Neural cell (in vitro differentiated cells): ENCODE data around the gene IL22. TPM values are rescaled to one million over a fixed set of nuclear protein-coding genes. Genes with fewer than 3 reads are reported as not detected.

ENCODE experiments used
- H2AFZ ChIP-seq: fragments of 200-600, 300-800 bp; sonication (generic), shearing (Covaris generic); 2 replicates; pipeline ENCODE4 v1.6.0; 2014; ENCODE audit warnings: low read depth, mild to moderate bottlenecking, antibody characterized with exemption, low read length, moderate library complexity
- H3F3A ChIP-seq: fragments of 200-600 bp; shearing (Covaris generic); 2 replicates; pipeline ENCODE4 v1.6.1; 2016; ENCODE audit warnings: mild to moderate bottlenecking, moderate library complexity, mixed read lengths, antibody characterized with exemption, low read length; ENCODE audit not compliant: insufficient read depth, poor library complexity, severe bottlenecking
- H3K27ac ChIP-seq: fragments of 200-600, 300-800 bp; sonication (generic), shearing (Covaris generic); 2 replicates; pipeline ENCODE4 v1.5.1; 2014; ENCODE audit warnings: mild to moderate bottlenecking, low read length, moderate library complexity
- H3K27me3 ChIP-seq: fragments of 300-800, 200-600 bp; sonication (generic), shearing (Covaris generic); 2 replicates; pipeline ENCODE4 v1.6.0; 2014; ENCODE audit warnings: mild to moderate bottlenecking, low read depth, low read length, moderate library complexity; ENCODE audit not compliant: insufficient read depth
- H3K36me3 ChIP-seq: fragments of 300-800, 200-600 bp; sonication (generic), shearing (Covaris generic); 2 replicates; pipeline ENCODE4 v1.5.1; 2014; ENCODE audit warnings: mild to moderate bottlenecking, antibody characterized with exemption, low read length, moderate library complexity; ENCODE audit not compliant: insufficient read depth
- H3K4me2 ChIP-seq: fragments of 300-800, 200-600 bp; sonication (generic), shearing (Covaris generic); 2 replicates; pipeline ENCODE4 v1.6.0; 2014; ENCODE audit warnings: mild to moderate bottlenecking, low read length
- H3K4me3 ChIP-seq: fragments of 300-800, 200-600 bp; sonication (generic), shearing (Covaris generic); 2 replicates; pipeline ENCODE4 v1.5.1; 2014; ENCODE audit warnings: mild to moderate bottlenecking, low read length, moderate library complexity
- H3K79me2 ChIP-seq: fragments of 200-600 bp; shearing (Covaris generic); replicated peaks from 2 replicates; pipeline ENCODE4 v1.6.0; 2014; ENCODE audit warnings: mild to moderate bottlenecking, low read length, moderate library complexity; ENCODE audit not compliant: insufficient read depth
- H3K9ac ChIP-seq: fragments of 300-800, 200-600 bp; sonication (generic), shearing (Covaris generic); 2 replicates; pipeline ENCODE4 v1.6.1; 2016; ENCODE audit warnings: mild to moderate bottlenecking, low read length, mixed read lengths
- H3K9me2 ChIP-seq: fragments of 200-600 bp; shearing (Covaris generic); 2 replicates; pipeline ENCODE4 v1.6.1; 2016; ENCODE audit warnings: mild to moderate bottlenecking, low read length, mixed read lengths; ENCODE audit not compliant: insufficient read depth
- H3K9me3 ChIP-seq: fragments of 200-600, 300-800 bp; sonication (generic), shearing (Covaris generic); 2 replicates; pipeline ENCODE4 v1.6.1; 2016; ENCODE audit warnings: mild to moderate bottlenecking, mixed run types, low read length, moderate library complexity, mixed read lengths
- H4K20me1 ChIP-seq: fragments of 200-600 bp; shearing (Covaris generic); 2 replicates; pipeline ENCODE4 v1.6.1; 2016; ENCODE audit warnings: mild to moderate bottlenecking, mixed run types; ENCODE audit not compliant: insufficient read depth
- CTCF ChIP-seq: fragments of 450-650 bp; IDR thresholded peaks from 2 replicates; pipeline ENCODE4 v1.5.1; 2014; ENCODE audit warnings: antibody characterized with exemption, mild to moderate bottlenecking, moderate library complexity; ENCODE audit not compliant: poor library complexity, severe bottlenecking
- EP300 ChIP-seq: fragments of 450-650 bp; conservative IDR thresholded peaks from 2 replicates; pipeline ENCODE4 v1.6.1; 2014; ENCODE audit warnings: antibody characterized with exemption, mild to moderate bottlenecking, moderate library complexity; ENCODE audit not compliant: poor library complexity, severe bottlenecking
- EZH2 ChIP-seq: fragments of 200-600, 300-800 bp; shearing (Covaris generic), sonication (generic); IDR thresholded peaks from 2 replicates; pipeline ENCODE4 v1.6.1; 2014; ENCODE audit warnings: antibody characterized with exemption, low read length, borderline replicate concordance, mild to moderate bottlenecking; ENCODE audit not compliant: insufficient read depth, poor library complexity, severe bottlenecking
- MXI1 ChIP-seq: fragments of 450-650 bp; conservative IDR thresholded peaks from 2 replicates; pipeline ENCODE4 v1.6.1; 2014; ENCODE audit warnings: antibody characterized with exemption, mild to moderate bottlenecking; ENCODE audit not compliant: poor library complexity, severe bottlenecking
- POLR2AphosphoS5 ChIP-seq: IDR thresholded peaks from 2 replicates; pipeline ENCODE4 v1.6.1; 2012
- RAD21 ChIP-seq: fragments of 450-650 bp; conservative IDR thresholded peaks from 2 replicates; pipeline ENCODE4 v1.6.1; 2014; ENCODE audit warnings: antibody characterized with exemption, mild to moderate bottlenecking, moderate library complexity
- SMC3 ChIP-seq: fragments of 450-650 bp; conservative IDR thresholded peaks from 2 replicates; pipeline ENCODE4 v1.6.1; 2014; ENCODE audit warnings: antibody characterized with exemption, mild to moderate bottlenecking, moderate library complexity; ENCODE audit not compliant: poor library complexity
- TAF1 ChIP-seq: IDR thresholded peaks from 2 replicates; pipeline ENCODE4 v1.6.1; 2012; ENCODE audit warnings: low read depth
- polyA plus RNA-seq: library from polyadenylated mRNA; depleted of rRNA; stranded (reverse); fragments of >200 nt; gene quantifications from 2 replicates; pipeline ENCODE4 v1.2.3, GENCODE V29; 2014
- TF ChIP-seq, protein P1 (sequence below): IDR thresholded peaks from 2 replicates; pipeline ENCODE4 v1.6.1; 2012; ENCODE audit warnings: borderline replicate concordance

IL22 gene
- polyA plus RNA-seq, 1 donor from 2014 or later = not detected

- no peak overlapping the region for H3K4me2 ChIP-seq
- H3F3A ChIP-seq = no peaks in the 10 kb centered on the region
- no peaks in the 10 kb centered on the region for H3K79me2 ChIP-seq
- H3K9me3 ChIP-seq = no peaks in the 10 kb centered on the region
- H3K27me3 ChIP-seq = no peaks in the 10 kb centered on the region
- H3K9me2 ChIP-seq = no peaks in the 10 kb centered on the region
- H3K9ac ChIP-seq = no peak overlapping the region
- H3K4me3 ChIP-seq = no peak overlapping the region
- H3K36me3 ChIP-seq = no peaks in the 10 kb centered on the region
- H2AFZ ChIP-seq = no peak overlapping the region
- H3K27ac ChIP-seq = no peak overlapping the region
- TF ChIP-seq, protein P1, sequence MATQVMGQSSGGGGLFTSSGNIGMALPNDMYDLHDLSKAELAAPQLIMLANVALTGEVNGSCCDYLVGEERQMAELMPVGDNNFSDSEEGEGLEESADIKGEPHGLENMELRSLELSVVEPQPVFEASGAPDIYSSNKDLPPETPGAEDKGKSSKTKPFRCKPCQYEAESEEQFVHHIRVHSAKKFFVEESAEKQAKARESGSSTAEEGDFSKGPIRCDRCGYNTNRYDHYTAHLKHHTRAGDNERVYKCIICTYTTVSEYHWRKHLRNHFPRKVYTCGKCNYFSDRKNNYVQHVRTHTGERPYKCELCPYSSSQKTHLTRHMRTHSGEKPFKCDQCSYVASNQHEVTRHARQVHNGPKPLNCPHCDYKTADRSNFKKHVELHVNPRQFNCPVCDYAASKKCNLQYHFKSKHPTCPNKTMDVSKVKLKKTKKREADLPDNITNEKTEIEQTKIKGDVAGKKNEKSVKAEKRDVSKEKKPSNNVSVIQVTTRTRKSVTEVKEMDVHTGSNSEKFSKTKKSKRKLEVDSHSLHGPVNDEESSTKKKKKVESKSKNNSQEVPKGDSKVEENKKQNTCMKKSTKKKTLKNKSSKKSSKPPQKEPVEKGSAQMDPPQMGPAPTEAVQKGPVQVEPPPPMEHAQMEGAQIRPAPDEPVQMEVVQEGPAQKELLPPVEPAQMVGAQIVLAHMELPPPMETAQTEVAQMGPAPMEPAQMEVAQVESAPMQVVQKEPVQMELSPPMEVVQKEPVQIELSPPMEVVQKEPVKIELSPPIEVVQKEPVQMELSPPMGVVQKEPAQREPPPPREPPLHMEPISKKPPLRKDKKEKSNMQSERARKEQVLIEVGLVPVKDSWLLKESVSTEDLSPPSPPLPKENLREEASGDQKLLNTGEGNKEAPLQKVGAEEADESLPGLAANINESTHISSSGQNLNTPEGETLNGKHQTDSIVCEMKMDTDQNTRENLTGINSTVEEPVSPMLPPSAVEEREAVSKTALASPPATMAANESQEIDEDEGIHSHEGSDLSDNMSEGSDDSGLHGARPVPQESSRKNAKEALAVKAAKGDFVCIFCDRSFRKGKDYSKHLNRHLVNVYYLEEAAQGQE = no peak
- TF ChIP-seq TAF1 (no peak), POLR2AphosphoS5 (no peak), CTCF (no peak), RAD21 (no peak), EZH2 (no peak), EP300 (no peak), MXI1 (no peak), SMC3 (no peak)
- no peaks in the 10 kb centered on the region for H4K20me1 ChIP-seq
Observed at GRCh38 chr12:68270358-68270757, 17.0 kb upstream of the IL22 start.

DNA sequence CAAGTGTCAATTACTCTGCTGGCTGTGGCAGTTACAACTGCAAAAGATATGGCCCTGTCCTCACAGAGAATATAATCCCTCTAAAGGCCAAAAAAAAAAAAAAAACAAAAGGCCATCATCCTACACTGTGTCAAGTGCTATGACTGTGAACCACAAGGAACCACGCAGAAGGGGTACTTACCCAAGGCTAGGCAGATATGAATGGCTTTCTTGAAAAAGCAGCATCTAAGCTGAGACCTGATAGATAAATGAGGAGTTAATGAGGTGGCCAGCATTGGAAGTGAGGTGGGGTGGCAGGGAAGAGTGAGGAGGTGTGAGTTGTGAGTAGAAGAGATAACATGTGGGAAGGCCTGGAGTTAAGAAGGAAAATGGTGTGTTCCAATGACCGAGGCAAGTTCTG, 16.4 kb upstream of the IL22 start:
- Histone ChIP-seq H3F3A (no peaks in the 10 kb centered on the region), H3K79me2 (no peaks in the 10 kb centered on the region), H3K9ac (no peak overlapping the region), H3K9me3 (no peaks in the 10 kb centered on the region), H2AFZ (no peak overlapping the region), H3K27me3 (no peaks in the 10 kb centered on the region), H3K4me2 (no peak overlapping the region), H3K27ac (no peak overlapping the region), H3K4me3 (no peak overlapping the region), H3K9me2 (no peaks in the 10 kb centered on the region), H4K20me1 (no peaks in the 10 kb centered on the region), H3K36me3 (no peaks in the 10 kb centered on the region)
- TF ChIP-seq RAD21 (no peak), EP300 (no peak), POLR2AphosphoS5 (no peak), MXI1 (no peak)

GRCh38 chr12:68268967-68269366, 15.6 kb upstream of the IL22 start:
- no peaks in the 10 kb centered on the region for H3K9me2 ChIP-seq
- H3K27me3 ChIP-seq = no peaks in the 10 kb centered on the region
- no peak overlapping the region for H3K27ac ChIP-seq
- no peaks in the 10 kb centered on the region for H3F3A ChIP-seq
- no peak overlapping the region for H3K9ac ChIP-seq
- no peak overlapping the region for H3K4me3 ChIP-seq
- no peaks in the 10 kb centered on the region for H3K36me3 ChIP-seq
- H3K9me3 ChIP-seq = no peaks in the 10 kb centered on the region
- TF ChIP-seq RAD21 = no peak
- no peaks in the 10 kb centered on the region for H3K79me2 ChIP-seq
- no peak overlapping the region for H2AFZ ChIP-seq
- no peak overlapping the region for H3K4me2 ChIP-seq
- no peaks in the 10 kb centered on the region for H4K20me1 ChIP-seq
